D341Med (cell line): ENCODE data around the gene OR2F2.

ENCODE experiments used
- DNase-seq: peaks from one replicate; pipeline ENCODE4 v3.0.0; 2012; ENCODE audit warnings: low spot score

The OR2F2 gene

DNA sequence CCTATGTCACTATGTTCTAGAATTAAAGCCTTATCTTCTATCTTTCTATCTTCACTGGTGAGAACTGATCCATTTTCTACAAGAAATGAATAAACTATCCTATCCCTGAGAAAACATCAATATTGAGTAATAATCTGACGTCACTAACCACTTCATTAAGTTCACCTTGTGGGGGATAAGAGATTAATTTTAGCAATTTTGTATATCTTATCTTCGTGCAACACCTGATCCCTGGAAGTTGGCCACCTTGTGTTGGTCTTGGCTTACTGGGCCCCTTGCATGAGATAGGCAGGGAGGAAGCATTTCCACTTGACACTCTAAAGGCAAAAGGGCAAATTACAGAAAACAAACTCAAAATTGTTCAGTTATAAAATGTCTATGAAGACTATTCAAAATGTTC lies 45.0 kb downstream of the OR2F2 start:
- DNase-seq, result no peak

DNA sequence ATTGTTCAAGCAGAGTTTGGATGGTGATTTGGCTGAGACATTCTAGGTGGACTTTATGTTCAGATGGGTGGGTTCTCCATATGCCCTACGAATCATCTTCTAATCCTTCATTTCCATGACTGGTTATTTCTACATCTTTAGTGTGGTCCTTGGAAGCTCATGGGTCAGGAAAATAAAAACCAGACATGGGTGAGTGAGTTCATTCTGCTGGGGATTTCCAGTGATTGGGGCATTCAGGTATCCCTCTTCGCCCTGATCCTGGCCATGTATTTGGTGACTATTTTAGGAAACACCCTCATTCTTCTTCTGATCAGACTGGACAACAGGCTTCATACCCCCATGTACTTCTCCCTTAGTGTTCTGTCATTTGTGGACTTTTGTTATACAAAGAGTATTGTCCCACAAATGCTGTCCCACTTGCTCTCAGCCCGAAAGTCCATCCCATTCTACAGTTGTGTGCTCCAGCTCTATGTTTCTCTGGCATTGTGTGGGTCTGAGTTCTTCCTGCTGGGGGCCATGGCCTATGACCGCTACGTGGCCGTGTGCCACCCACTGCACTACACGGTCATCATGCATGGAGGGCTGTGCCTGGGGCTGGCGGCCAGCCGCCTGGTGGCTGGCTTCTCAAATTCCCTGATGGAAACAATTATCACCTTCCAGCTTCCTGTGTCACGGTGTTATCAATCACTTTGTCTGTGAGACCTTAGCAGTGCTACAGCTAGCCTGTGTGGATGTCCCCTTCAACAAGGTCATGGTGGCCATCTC lies 45.9 kb downstream of the OR2F2 start:
- DNase-seq, result no peak

DNA sequence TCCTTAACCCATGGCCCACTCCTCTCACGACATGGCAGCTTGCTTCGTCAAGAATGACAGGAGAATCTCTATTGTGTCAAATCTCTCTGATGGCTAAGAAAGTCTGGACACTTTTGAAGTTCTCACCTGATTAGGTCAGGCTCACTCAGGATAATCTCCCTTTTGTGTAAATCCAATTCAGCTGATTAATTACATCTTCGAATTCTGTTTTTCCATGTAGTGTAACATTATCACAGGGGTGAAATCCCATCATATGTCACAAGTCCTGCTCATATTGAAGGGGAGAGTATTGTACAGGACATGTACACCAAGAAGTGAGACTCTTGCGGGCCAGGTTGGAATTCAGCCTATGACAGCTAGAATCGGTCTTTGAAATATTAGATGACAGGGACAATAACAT lies 48.9 kb downstream of the OR2F2 start:
- DNase-seq, result no peak
